ENCODE measurements around the gene ISOC2.
"Not testable (repeated sequence)": the region's sequence is repeated elsewhere in the genome, so short reads cannot be mapped to it uniquely, and the experiment has no call there.

The ISOC2 gene

GRCh38 chr19:55437410-55437809, 24.0 kb downstream of the ISOC2 start:
- DNase-seq, result peak; percentile 60 to 83

- no peak for DNase-seq
These were observed 24.6 kb downstream of the ISOC2 start for GRCh38 chr19:55436847-55437246.

- no peak for DNase-seq
These were observed 26.4 kb downstream of the ISOC2 start for GRCh38 chr19:55435020-55435419.

- no peak for DNase-seq
These were observed 27.0 kb downstream of the ISOC2 start for GRCh38 chr19:55434356-55434919.

GRCh38 chr19:55433292-55433691, 28.1 kb downstream of the ISOC2 start:
- DNase-seq, result no peak

GRCh38 chr19:55432241-55432959, 29.0 kb downstream of the ISOC2 start:
- no peak for DNase-seq

- DNase-seq, result no peak
These were observed 30.3 kb downstream of the ISOC2 start for GRCh38 chr19:55431183-55431582.

GRCh38 chr19:55426042-55426441, 35.4 kb downstream of the ISOC2 start:
- DNase-seq, result no peak

GRCh38 chr19:55424518-55424917, 36.9 kb downstream of the ISOC2 start:
- DNase-seq, result no peak

GRCh38 chr19:55423225-55424005, 38.0 kb downstream of the ISOC2 start:
- no peak for DNase-seq

GRCh38 chr19:55421281-55421680, 40.2 kb downstream of the ISOC2 start:
- peak; percentile 83 to 90 for DNase-seq

GRCh38 chr19:55419624-55420236, 41.7 kb downstream of the ISOC2 start:
- no peak for DNase-seq

- no peak for DNase-seq
These were observed 42.3 kb downstream of the ISOC2 start for GRCh38 chr19:55419103-55419502.

GRCh38 chr19:55418185-55418584, 43.3 kb downstream of the ISOC2 start:
- peak; percentile 82 to 86 for DNase-seq

GRCh38 chr19:55410168-55410567, 51.3 kb downstream of the ISOC2 start:
- no peak for DNase-seq

- not testable (repeated sequence) for DNase-seq
These were observed 52.3 kb downstream of the ISOC2 start for GRCh38 chr19:55409179-55409578.

- no peak for DNase-seq
These were observed 52.9 kb downstream of the ISOC2 start for GRCh38 chr19:55408533-55408872.

- DNase-seq, result peak; percentile 99
These were observed 53.5 kb downstream of the ISOC2 start for GRCh38 chr19:55407800-55408532.

- not testable (repeated sequence) for DNase-seq
These were observed 54.0 kb downstream of the ISOC2 start, which contains the start of gene UBE2S for GRCh38 chr19:55407550-55407799. TSS of gene UBE2S (minus strand) at chr19:55407788. CDS start at chr19:55407589, 199 bp downstream.

- DNase-seq, result no peak
These were observed 54.5 kb downstream of the ISOC2 start for GRCh38 chr19:55406826-55407549.

- DNase-seq, result no peak
These were observed 55.2 kb downstream of the ISOC2 start for GRCh38 chr19:55406091-55406825.

- DNase-seq, result no peak
These were observed 55.8 kb downstream of the ISOC2 start for GRCh38 chr19:55405638-55406037.

Measured in Kasumi-1 (cell line).